ENCODE measurements around the gene WDR81.

WDR81 gene

GRCh38 chr17:1785930-1786329 is 61.4 kb downstream of the WDR81 start:
- no peak for DNase-seq

- no peak for DNase-seq
Observed at GRCh38 chr17:1786708-1787107, 62.2 kb downstream of the WDR81 start.

GRCh38 chr17:1787301-1787902 is 62.9 kb downstream of the WDR81 start:
- DNase-seq, result no peak

Data from stimulated activated CD4-positive, alpha-beta T cell treated with anti-CD3 and anti-CD28 coated beads, Interleukin-2, amount 100 ng/mL, for 24 hours (primary cell).